Endothelial cell of umbilical vein (primary cell): ENCODE data around the gene ZGLP1.

Experiments
- EZH2 ChIP-seq: IDR thresholded peaks from 2 replicates; pipeline ENCODE4 v1.6.1; 2012; ENCODE audit warnings: borderline replicate concordance, low read depth, mild to moderate bottlenecking, moderate library complexity, low read length, inconsistent platforms; ENCODE audit not compliant: severe bottlenecking
- FOS ChIP-seq: IDR thresholded peaks from 2 replicates; pipeline ENCODE4 v1.6.1; 2011; ENCODE audit warnings: mild to moderate bottlenecking, low read length, moderate library complexity, borderline replicate concordance; ENCODE audit not compliant: insufficient read depth
- GATA2 ChIP-seq: IDR thresholded peaks from 2 replicates; pipeline ENCODE4 v1.7.0; 2011; ENCODE audit warnings: low read depth, mild to moderate bottlenecking, moderate library complexity, mixed read lengths, low read length; ENCODE audit not compliant: insufficient read length, insufficient read depth
- POLR2A ChIP-seq: IDR thresholded peaks from 2 replicates; pipeline ENCODE4 v1.6.1; 2012; ENCODE audit warnings: low read depth, mild to moderate bottlenecking, control low read depth, low read length
- POLR2AphosphoS5 ChIP-seq: IDR thresholded peaks from 2 replicates; pipeline ENCODE4 v1.6.1; 2012; ENCODE audit warnings: low read depth, mild to moderate bottlenecking, control low read depth, low read length, moderate library complexity; ENCODE audit not compliant: insufficient read depth
- TF ChIP-seq, protein P1 (sequence below): IDR thresholded peaks from 2 replicates; pipeline ENCODE4 v1.6.1; 2011; ENCODE audit not compliant: insufficient read depth, insufficient read length
- TF ChIP-seq, protein P2 (sequence below), 2 donors: IDR thresholded peaks; 1 replicate in 1 of 2; 2 replicates in 1 of 2; pipeline ENCODE4 v1.5.1; 2011; ENCODE audit warnings: low read length in 2 of 2, mild to moderate bottlenecking in 2 of 2, moderate library complexity in 2 of 2, control low read depth in 1 of 2, inconsistent platforms in 1 of 2, low read depth in 1 of 2; ENCODE audit not compliant: insufficient read depth in 1 of 2; ENCODE audit errors: extremely low read depth in 1 of 2

DNA sequence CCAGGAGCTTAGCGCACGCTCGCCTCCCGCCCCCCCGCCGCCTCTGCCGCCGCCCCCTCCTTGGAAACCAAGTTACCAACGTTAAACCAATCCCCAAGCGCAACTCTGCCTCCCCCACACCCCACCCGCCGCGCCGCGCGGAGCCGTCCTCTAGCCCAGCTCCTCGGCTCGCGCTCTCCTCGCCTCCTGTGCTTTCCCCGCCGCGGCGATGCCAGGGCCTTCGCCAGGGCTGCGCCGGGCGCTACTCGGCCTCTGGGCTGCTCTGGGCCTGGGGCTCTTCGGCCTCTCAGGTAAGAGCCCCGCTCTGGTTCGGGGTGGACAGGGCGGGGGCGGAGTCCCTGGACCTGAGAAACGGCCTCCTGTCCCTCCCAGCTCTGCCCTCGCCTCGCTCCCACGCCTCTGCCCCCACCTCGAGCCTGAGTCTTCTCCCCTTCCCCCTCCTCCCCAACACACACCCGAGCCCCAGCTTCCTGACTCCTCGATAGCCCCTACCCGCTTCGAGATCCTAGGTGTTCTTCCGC lies 19.7 kb downstream of the ZGLP1 start, which contains the start of gene ICAM5:
- TF ChIP-seq EZH2 = peak; percentile 37
- TF ChIP-seq, protein P1, sequence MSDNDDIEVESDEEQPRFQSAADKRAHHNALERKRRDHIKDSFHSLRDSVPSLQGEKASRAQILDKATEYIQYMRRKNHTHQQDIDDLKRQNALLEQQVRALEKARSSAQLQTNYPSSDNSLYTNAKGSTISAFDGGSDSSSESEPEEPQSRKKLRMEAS = no peak
- TF ChIP-seq, protein P2, sequence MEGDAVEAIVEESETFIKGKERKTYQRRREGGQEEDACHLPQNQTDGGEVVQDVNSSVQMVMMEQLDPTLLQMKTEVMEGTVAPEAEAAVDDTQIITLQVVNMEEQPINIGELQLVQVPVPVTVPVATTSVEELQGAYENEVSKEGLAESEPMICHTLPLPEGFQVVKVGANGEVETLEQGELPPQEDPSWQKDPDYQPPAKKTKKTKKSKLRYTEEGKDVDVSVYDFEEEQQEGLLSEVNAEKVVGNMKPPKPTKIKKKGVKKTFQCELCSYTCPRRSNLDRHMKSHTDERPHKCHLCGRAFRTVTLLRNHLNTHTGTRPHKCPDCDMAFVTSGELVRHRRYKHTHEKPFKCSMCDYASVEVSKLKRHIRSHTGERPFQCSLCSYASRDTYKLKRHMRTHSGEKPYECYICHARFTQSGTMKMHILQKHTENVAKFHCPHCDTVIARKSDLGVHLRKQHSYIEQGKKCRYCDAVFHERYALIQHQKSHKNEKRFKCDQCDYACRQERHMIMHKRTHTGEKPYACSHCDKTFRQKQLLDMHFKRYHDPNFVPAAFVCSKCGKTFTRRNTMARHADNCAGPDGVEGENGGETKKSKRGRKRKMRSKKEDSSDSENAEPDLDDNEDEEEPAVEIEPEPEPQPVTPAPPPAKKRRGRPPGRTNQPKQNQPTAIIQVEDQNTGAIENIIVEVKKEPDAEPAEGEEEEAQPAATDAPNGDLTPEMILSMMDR (IDR thresholded peaks at IDR 0.05; ENCODE audit: extremely low read depth in 1 of 2, insufficient read depth in 1 of 2, low read depth in 1 of 2, low read length in 2 of 2) = no peak
- TF ChIP-seq FOS = no peak
- TF ChIP-seq POLR2A = no peak
- TF ChIP-seq POLR2AphosphoS5 = no peak
- no peak for TF ChIP-seq GATA2
